PC-9 (cell line): ENCODE data around the gene PRDM15.

Experiments used
- CTCF ChIP-seq: fragments of 200-600 bp; sonication (generic); conservative IDR thresholded peaks from 2 replicates; pipeline ENCODE4 v1.6.1; 2017; ENCODE audit warnings: mixed run types, antibody characterized with exemption, mild to moderate bottlenecking, moderate library complexity
- EZH2 ChIP-seq: fragments of 200-600 bp; sonication (generic); IDR thresholded peaks from 2 replicates; pipeline ENCODE4 v1.8.0; 2017; ENCODE audit warnings: antibody characterized with exemption, low read depth

DNA sequence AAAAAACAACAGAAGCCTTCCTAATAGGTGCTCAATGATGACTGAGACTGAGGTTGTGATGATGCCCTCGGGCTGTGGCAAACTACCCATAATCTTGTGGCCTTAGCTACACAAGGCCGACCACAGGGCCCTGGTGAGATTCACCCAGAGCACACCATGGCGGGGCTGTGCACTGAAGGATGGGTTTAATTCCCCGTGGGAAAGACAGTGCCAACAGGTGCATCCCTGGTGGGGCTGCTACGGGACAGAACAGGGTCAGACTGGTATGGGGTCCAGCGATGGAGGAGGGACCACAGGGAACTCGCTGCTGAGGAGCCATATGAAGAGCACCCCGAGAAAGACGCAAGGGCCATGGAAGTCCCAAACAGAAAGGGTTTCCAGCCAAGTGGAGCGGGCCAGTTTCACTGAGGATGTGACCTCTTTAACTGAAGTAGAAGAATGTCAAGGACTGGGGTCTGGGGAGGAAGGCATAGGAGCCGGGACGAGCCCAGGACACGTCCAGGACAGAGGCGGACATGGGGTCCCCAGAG lies 21.3 kb downstream of the PRDM15 start:
- TF ChIP-seq CTCF (no peak), EZH2 (no peak)
